Stimulated activated CD8-positive, alpha-beta memory T cell treated with anti-CD3 and anti-CD28 coated beads, Interleukin-4, amount 100 ng/mL, for 1 hour (primary cell): ENCODE data around the gene OR6P1.

Experiments used
- DNase-seq, 2 donors: peaks; one replicate each; pipeline ENCODE4 v3.0.0-alpha.2; 2020; ENCODE audit warnings: low read depth in 2 of 2, low spot score in 1 of 2

The OR6P1 gene

GRCh38 chr1:158520021-158520420 lies 50.4 kb downstream of the OR6P1 start:
- DNase-seq: no peak

GRCh38 chr1:158516966-158517365 lies 53.4 kb downstream of the OR6P1 start:
- DNase-seq: no peak
